Stimulated activated CD8-positive, alpha-beta memory T cell treated with anti-CD3 and anti-CD28 coated beads, Interleukin-2, amount 100 ng/mL, for 48 hours (primary cell): ENCODE measurements around the gene TFPT.

Source experiments
- DNase-seq, 2 donors: peaks; one replicate each; pipeline ENCODE4 v3.0.0-alpha.2; 2020; ENCODE audit warnings: low read depth in 2 of 2

The TFPT gene

GRCh38 chr19:54081032-54081431 lies 34.4 kb downstream of the TFPT start, which contains the start of gene TARM1:
TARM1 (minus strand) TSS chr19:54081365; CDS start chr19:54081340, 25 bp downstream.
- no peak for DNase-seq

GRCh38 chr19:54077334-54077733 lies 38.1 kb downstream of the TFPT start:
- no peak for DNase-seq

- no peak for DNase-seq
These were observed 40.6 kb downstream of the TFPT start for GRCh38 chr19:54074851-54075250.

- DNase-seq, result no peak
These were observed 41.6 kb downstream of the TFPT start for GRCh38 chr19:54073829-54074228.

- DNase-seq, result no peak
These were observed 46.0 kb downstream of the TFPT start for GRCh38 chr19:54069470-54069869.

- no peak for DNase-seq
These were observed 51.9 kb downstream of the TFPT start, which contains the start of gene VSTM1 for GRCh38 chr19:54063350-54064116. VSTM1 (minus strand) TSS chr19:54063897; CDS start chr19:54063777, 120 bp downstream.

- no peak for DNase-seq
These were observed 52.8 kb downstream of the TFPT start for GRCh38 chr19:54062643-54063042.
